Stimulated activated CD8-positive, alpha-beta memory T cell treated with anti-CD3 and anti-CD28 coated beads, Interleukin-15, amount 100 ng/mL, for 1 hour (primary cell): ENCODE measurements around the gene DHX8.
A peak's percentile ranks its signal among the peaks of the same experiment; 100 is the strongest.
"Not testable (repeated sequence)": the region's sequence is repeated elsewhere in the genome, so short reads cannot be mapped to it uniquely, and the experiment has no call there.

Experiments
- DNase-seq: peaks from one replicate; pipeline ENCODE4 v3.0.0-alpha.2; 2020; ENCODE audit warnings: low read depth

Gene DHX8

GRCh38 chr17:43483674-43484551 lies at the start of gene DHX8:
DHX8 (plus strand) TSS chr17:43483975; CDS start chr17:43484038, 63 bp downstream.
- peak; percentile 97 for DNase-seq

GRCh38 chr17:43434902-43435319 lies 48.9 kb upstream of the DHX8 start:
- DNase-seq: no peak

GRCh38 chr17:43437756-43438155 lies 46.0 kb upstream of the DHX8 start:
- no peak for DNase-seq

GRCh38 chr17:43438626-43439025 lies 45.1 kb upstream of the DHX8 start:
- DNase-seq: no peak

- no peak for DNase-seq
Measured at GRCh38 chr17:43439041-43439440, 44.7 kb upstream of the DHX8 start.

GRCh38 chr17:43442711-43443110 lies 41.1 kb upstream of the DHX8 start:
- DNase-seq: no peak

GRCh38 chr17:43443381-43443780 lies 40.4 kb upstream of the DHX8 start:
- DNase-seq: no peak

- DNase-seq: no peak
Measured at GRCh38 chr17:43444223-43445008, 39.4 kb upstream of the DHX8 start.

- DNase-seq: no peak
Measured at GRCh38 chr17:43445009-43445589, 38.7 kb upstream of the DHX8 start.

GRCh38 chr17:43446773-43447172 lies 37.0 kb upstream of the DHX8 start:
- no peak for DNase-seq

GRCh38 chr17:43448720-43449469 lies 34.9 kb upstream of the DHX8 start:
- DNase-seq: no peak

GRCh38 chr17:43449470-43450248 lies 34.1 kb upstream of the DHX8 start:
- no peak for DNase-seq

GRCh38 chr17:43450791-43451190 lies 33.0 kb upstream of the DHX8 start:
- not testable (repeated sequence) for DNase-seq

GRCh38 chr17:43451741-43452140 lies 32.0 kb upstream of the DHX8 start:
- not testable (repeated sequence) for DNase-seq

- no peak for DNase-seq
Measured at GRCh38 chr17:43453331-43453812, 30.4 kb upstream of the DHX8 start.

- no peak for DNase-seq
Measured at GRCh38 chr17:43454868-43455267, 28.9 kb upstream of the DHX8 start.

- no peak for DNase-seq
Measured at GRCh38 chr17:43456029-43456428, 27.7 kb upstream of the DHX8 start.

- no peak for DNase-seq
Measured at GRCh38 chr17:43456661-43457361, 27.0 kb upstream of the DHX8 start.

- no peak for DNase-seq
Measured at GRCh38 chr17:43457362-43457692, 26.4 kb upstream of the DHX8 start.

- not testable (repeated sequence) for DNase-seq
Measured at GRCh38 chr17:43459878-43460277, 23.9 kb upstream of the DHX8 start.
